Neural cell (in vitro differentiated cells): ENCODE results near the gene LENG9. TPM values are rescaled to one million over a fixed set of nuclear protein-coding genes. Genes with fewer than 3 reads are reported as not detected.
"Not testable (repeated sequence)": the region's sequence is repeated elsewhere in the genome, so short reads cannot be mapped to it uniquely, and the experiment has no call there.

ENCODE experiments used
- H2AFZ ChIP-seq: fragments of 200-600, 300-800 bp; sonication (generic), shearing (Covaris generic); 2 replicates; pipeline ENCODE4 v1.6.0; 2014; ENCODE audit warnings: low read depth, mild to moderate bottlenecking, antibody characterized with exemption, low read length, moderate library complexity
- H3F3A ChIP-seq: fragments of 200-600 bp; shearing (Covaris generic); 2 replicates; pipeline ENCODE4 v1.6.1; 2016; ENCODE audit warnings: mild to moderate bottlenecking, moderate library complexity, mixed read lengths, antibody characterized with exemption, low read length; ENCODE audit not compliant: insufficient read depth, poor library complexity, severe bottlenecking
- H3K27ac ChIP-seq: fragments of 200-600, 300-800 bp; sonication (generic), shearing (Covaris generic); 2 replicates; pipeline ENCODE4 v1.5.1; 2014; ENCODE audit warnings: mild to moderate bottlenecking, low read length, moderate library complexity
- H3K27me3 ChIP-seq: fragments of 300-800, 200-600 bp; sonication (generic), shearing (Covaris generic); 2 replicates; pipeline ENCODE4 v1.6.0; 2014; ENCODE audit warnings: mild to moderate bottlenecking, low read depth, low read length, moderate library complexity; ENCODE audit not compliant: insufficient read depth
- H3K36me3 ChIP-seq: fragments of 300-800, 200-600 bp; sonication (generic), shearing (Covaris generic); 2 replicates; pipeline ENCODE4 v1.5.1; 2014; ENCODE audit warnings: mild to moderate bottlenecking, antibody characterized with exemption, low read length, moderate library complexity; ENCODE audit not compliant: insufficient read depth
- H3K4me2 ChIP-seq: fragments of 300-800, 200-600 bp; sonication (generic), shearing (Covaris generic); 2 replicates; pipeline ENCODE4 v1.6.0; 2014; ENCODE audit warnings: mild to moderate bottlenecking, low read length
- H3K4me3 ChIP-seq: fragments of 300-800, 200-600 bp; sonication (generic), shearing (Covaris generic); 2 replicates; pipeline ENCODE4 v1.5.1; 2014; ENCODE audit warnings: mild to moderate bottlenecking, low read length, moderate library complexity
- H3K79me2 ChIP-seq: fragments of 200-600 bp; shearing (Covaris generic); replicated peaks from 2 replicates; pipeline ENCODE4 v1.6.0; 2014; ENCODE audit warnings: mild to moderate bottlenecking, low read length, moderate library complexity; ENCODE audit not compliant: insufficient read depth
- H3K9ac ChIP-seq: fragments of 300-800, 200-600 bp; sonication (generic), shearing (Covaris generic); 2 replicates; pipeline ENCODE4 v1.6.1; 2016; ENCODE audit warnings: mild to moderate bottlenecking, low read length, mixed read lengths
- H3K9me2 ChIP-seq: fragments of 200-600 bp; shearing (Covaris generic); 2 replicates; pipeline ENCODE4 v1.6.1; 2016; ENCODE audit warnings: mild to moderate bottlenecking, low read length, mixed read lengths; ENCODE audit not compliant: insufficient read depth
- H3K9me3 ChIP-seq: fragments of 200-600, 300-800 bp; sonication (generic), shearing (Covaris generic); 2 replicates; pipeline ENCODE4 v1.6.1; 2016; ENCODE audit warnings: mild to moderate bottlenecking, mixed run types, low read length, moderate library complexity, mixed read lengths
- H4K20me1 ChIP-seq: fragments of 200-600 bp; shearing (Covaris generic); 2 replicates; pipeline ENCODE4 v1.6.1; 2016; ENCODE audit warnings: mild to moderate bottlenecking, mixed run types; ENCODE audit not compliant: insufficient read depth
- CTCF ChIP-seq: fragments of 450-650 bp; IDR thresholded peaks from 2 replicates; pipeline ENCODE4 v1.5.1; 2014; ENCODE audit warnings: antibody characterized with exemption, mild to moderate bottlenecking, moderate library complexity; ENCODE audit not compliant: poor library complexity, severe bottlenecking
- EP300 ChIP-seq: fragments of 450-650 bp; conservative IDR thresholded peaks from 2 replicates; pipeline ENCODE4 v1.6.1; 2014; ENCODE audit warnings: antibody characterized with exemption, mild to moderate bottlenecking, moderate library complexity; ENCODE audit not compliant: poor library complexity, severe bottlenecking
- EZH2 ChIP-seq: fragments of 200-600, 300-800 bp; shearing (Covaris generic), sonication (generic); IDR thresholded peaks from 2 replicates; pipeline ENCODE4 v1.6.1; 2014; ENCODE audit warnings: antibody characterized with exemption, low read length, borderline replicate concordance, mild to moderate bottlenecking; ENCODE audit not compliant: insufficient read depth, poor library complexity, severe bottlenecking
- MXI1 ChIP-seq: fragments of 450-650 bp; conservative IDR thresholded peaks from 2 replicates; pipeline ENCODE4 v1.6.1; 2014; ENCODE audit warnings: antibody characterized with exemption, mild to moderate bottlenecking; ENCODE audit not compliant: poor library complexity, severe bottlenecking
- POLR2AphosphoS5 ChIP-seq: IDR thresholded peaks from 2 replicates; pipeline ENCODE4 v1.6.1; 2012
- RAD21 ChIP-seq: fragments of 450-650 bp; conservative IDR thresholded peaks from 2 replicates; pipeline ENCODE4 v1.6.1; 2014; ENCODE audit warnings: antibody characterized with exemption, mild to moderate bottlenecking, moderate library complexity
- REST ChIP-seq: IDR thresholded peaks from 2 replicates; pipeline ENCODE4 v1.6.1; 2012; ENCODE audit warnings: borderline replicate concordance
- SMC3 ChIP-seq: fragments of 450-650 bp; conservative IDR thresholded peaks from 2 replicates; pipeline ENCODE4 v1.6.1; 2014; ENCODE audit warnings: antibody characterized with exemption, mild to moderate bottlenecking, moderate library complexity; ENCODE audit not compliant: poor library complexity
- TAF1 ChIP-seq: IDR thresholded peaks from 2 replicates; pipeline ENCODE4 v1.6.1; 2012; ENCODE audit warnings: low read depth
- polyA plus RNA-seq: library from polyadenylated mRNA; depleted of rRNA; stranded (reverse); fragments of >200 nt; gene quantifications from 2 replicates; pipeline ENCODE4 v1.2.3, GENCODE V29; 2014

LENG9 gene
- polyA plus RNA-seq, 1 donor from 2014 or later = 0.58 TPM

GRCh38 chr19:54502518-54503048, 39.0 kb upstream of the LENG9 start, which contains the start of gene LAIR2:
Gene LAIR2 (plus strand): TSS chr19:54502831. CDS start chr19:54502919, 88 bp downstream.
- H3K27me3 ChIP-seq = no peaks in the 10 kb centered on the region
- H3K4me3 ChIP-seq = no peak within 1 kb of the TSS
- no peak within 1 kb of the TSS for H3K4me2 ChIP-seq
- H3K9me2 ChIP-seq = no peaks in the 10 kb centered on the region
- no peak within 1 kb of the TSS for H3K27ac ChIP-seq
- H2AFZ ChIP-seq = no peak within 1 kb of the TSS
- no peak within 1 kb of the TSS for H3K9ac ChIP-seq
- H4K20me1 ChIP-seq = no peaks in the 10 kb centered on the region
- no peaks in the 10 kb centered on the region for H3K9me3 ChIP-seq
- TF ChIP-seq TAF1 (no peak), CTCF (no peak), RAD21 (no peak), REST (no peak), EP300 (no peak), SMC3 (no peak), EZH2 (no peak), POLR2AphosphoS5 (no peak), MXI1 (no peak)
- H3K79me2 ChIP-seq = no peaks in the 10 kb centered on the region
- no peaks in the 10 kb centered on the region for H3K36me3 ChIP-seq
- H3F3A ChIP-seq = no peaks in the 10 kb centered on the region

- H3K9me2 ChIP-seq, H3K4me3 ChIP-seq, H3K27me3 ChIP-seq, H3K9ac ChIP-seq, H3K27ac ChIP-seq, H3K4me2 ChIP-seq, H3F3A ChIP-seq, H2AFZ ChIP-seq, H3K36me3 ChIP-seq, H3K79me2 ChIP-seq, H3K9me3 ChIP-seq, H4K20me1 ChIP-seq: not testable (repeated sequence)
Measured at GRCh38 chr19:54498451-54498772, 34.8 kb upstream of the LENG9 start.

- not testable (repeated sequence) for H3K36me3 ChIP-seq
Measured at GRCh38 chr19:54497747-54498450, 34.3 kb upstream of the LENG9 start.

GRCh38 chr19:54495284-54495683, 31.7 kb upstream of the LENG9 start:
- H3F3A ChIP-seq, H3K9me3 ChIP-seq, H3K36me3 ChIP-seq, H3K9ac ChIP-seq, H4K20me1 ChIP-seq, H3K4me2 ChIP-seq, H3K27me3 ChIP-seq, H3K9me2 ChIP-seq, H3K27ac ChIP-seq, H2AFZ ChIP-seq, H3K4me3 ChIP-seq, H3K79me2 ChIP-seq: not testable (repeated sequence)

More at GRCh38 chr19:54497747-54498450, 34.3 kb upstream of the LENG9 start:
- H3K79me2 ChIP-seq, H2AFZ ChIP-seq, H3K9ac ChIP-seq, H3K4me2 ChIP-seq, H3K27ac ChIP-seq, H3K27me3 ChIP-seq, H3F3A ChIP-seq, H3K9me2 ChIP-seq, H3K4me3 ChIP-seq, H3K9me3 ChIP-seq, H4K20me1 ChIP-seq: not testable (repeated sequence)
